NCI-H2171 treated with DMSO at 0.1 percent for 48 hours (cell line): Measurements from ENCODE around the gene ZMYM2.

Source experiments
- DNase-seq: peaks from one replicate; lab custom pipeline; 2025; lab: John Stamatoyannopoulos, UW

ZMYM2 gene

GRCh38 chr13:20134732-20135131 is 176.2 kb downstream of the ZMYM2 start:
- DNase-seq = no peak

GRCh38 chr13:20136781-20137703 is 178.5 kb downstream of the ZMYM2 start:
- no peak for DNase-seq

- DNase-seq = no peak
These were observed 179.3 kb downstream of the ZMYM2 start for GRCh38 chr13:20137875-20138274.

GRCh38 chr13:20140487-20140886 is 182.0 kb downstream of the ZMYM2 start:
- DNase-seq = no peak
